Measurements from ENCODE around the gene SAP25. TPM values are rescaled to one million over a fixed set of nuclear protein-coding genes. Genes with fewer than 3 reads are reported as not detected.
"Not testable (repeated sequence)": the region's sequence is repeated elsewhere in the genome, so short reads cannot be mapped to it uniquely, and the experiment has no call there.

SAP25 gene
- total RNA-seq, 2 experiments from 2014 or later, result 34.6 to 36.1 TPM

- CTCF ChIA-PET, result interaction anchor here (0.5 to 1.9 kb wide), 5 partner anchors 9 to 240 kb away, joined by 3 to 10 read pairs (median 3); no protein-coding TSS in a partner anchor
- DNase-seq, result no peak
- H3K36me3 Mint-ChIP-seq (ENCODE audit: low read depth), result peaks cover 12% of the 10 kb centered on the region
- peaks cover 48% of the 10 kb centered on the region for H3K4me1 Mint-ChIP-seq
- no peaks in the 10 kb centered on the region for H3K27me3 Mint-ChIP-seq
- peak overlapping the region; percentile 62 for H3K27ac Mint-ChIP-seq
- no peaks in the 10 kb centered on the region for H3K9me3 Mint-ChIP-seq
- no peak overlapping the region for H3K4me3 Mint-ChIP-seq
- POLR2A ChIA-PET, result no interaction called here
Measured at GRCh38 chr7:100570954-100571828, 2.5 kb downstream of the SAP25 start.

GRCh38 chr7:100568896-100569844, 4.5 kb downstream of the SAP25 start:
- POLR2A ChIA-PET, result no interaction called here
- no peaks in the 10 kb centered on the region for H3K9me3 Mint-ChIP-seq

DNA sequence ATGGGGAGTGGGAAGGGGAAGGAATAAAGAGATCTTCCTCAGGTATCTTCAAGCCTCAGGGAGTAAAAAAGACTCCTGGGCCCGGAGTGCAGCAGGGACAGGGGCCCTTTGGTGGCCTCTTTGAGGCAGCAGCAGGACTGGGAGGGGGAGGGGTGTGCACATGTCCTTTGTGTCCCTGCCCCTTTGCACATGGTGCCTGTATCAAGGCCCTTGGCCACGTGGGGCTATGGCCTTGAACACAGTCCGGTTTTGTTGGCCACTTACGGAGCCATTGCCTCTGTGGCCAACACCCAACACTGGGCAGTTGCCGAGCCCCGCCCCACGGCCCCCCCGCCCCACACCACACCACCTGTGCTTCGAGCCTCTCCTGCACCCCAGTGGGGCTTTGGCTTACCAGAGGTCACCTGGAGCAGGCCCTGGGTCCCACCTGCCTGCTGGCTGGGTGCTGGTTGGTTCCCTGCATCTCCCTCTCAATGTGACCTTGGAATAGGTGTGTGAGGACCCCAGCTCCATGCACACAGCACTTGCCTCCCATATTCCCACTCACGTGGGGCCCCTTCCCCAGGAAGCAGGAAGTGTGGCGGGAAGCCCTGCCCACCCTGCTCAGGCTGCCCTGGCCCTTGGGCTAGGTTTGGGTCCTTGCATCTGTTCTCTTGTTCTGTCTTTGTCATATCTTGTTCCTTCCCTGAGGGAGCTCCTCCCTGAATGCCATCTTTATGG, 5.4 kb downstream of the SAP25 start:
- Mint-ChIP-seq H3K9me3 (no peaks in the 10 kb centered on the region), H3K36me3 (ENCODE audit: low read depth) (peaks cover 12% of the 10 kb centered on the region), H3K27me3 (no peaks in the 10 kb centered on the region), H3K4me1 (peaks cover 55% of the 10 kb centered on the region), H3K4me3 (no peak overlapping the region), H3K27ac (peak overlapping the region; percentile 9)
- DNase-seq, result no peak
- ChIA-PET CTCF (interaction anchor here (1.1 to 2.8 kb wide), 6 partner anchors 9 to 91 kb away, joined by 3 to 13 read pairs (median 6); partner anchors contain the start of gene AGFG2), POLR2A (no interaction called here)

More at GRCh38 chr7:100568896-100569844, 4.5 kb downstream of the SAP25 start:
- H3K27ac Mint-ChIP-seq, result peak overlapping the region; percentile 9
- CTCF ChIA-PET, result interaction anchor here (1.1 to 2.1 kb wide), 5 partner anchors 10 to 92 kb away, joined by 3 to 13 read pairs (median 5); partner anchors contain the start of gene AGFG2
- peak; percentile 39 for DNase-seq
- H3K27me3 Mint-ChIP-seq, result no peaks in the 10 kb centered on the region
- H3K4me3 Mint-ChIP-seq, result no peak overlapping the region
- peaks cover 8% of the 10 kb centered on the region for H3K36me3 Mint-ChIP-seq (ENCODE audit: low read depth)
- H3K4me1 Mint-ChIP-seq, result peaks cover 49% of the 10 kb centered on the region

DNA sequence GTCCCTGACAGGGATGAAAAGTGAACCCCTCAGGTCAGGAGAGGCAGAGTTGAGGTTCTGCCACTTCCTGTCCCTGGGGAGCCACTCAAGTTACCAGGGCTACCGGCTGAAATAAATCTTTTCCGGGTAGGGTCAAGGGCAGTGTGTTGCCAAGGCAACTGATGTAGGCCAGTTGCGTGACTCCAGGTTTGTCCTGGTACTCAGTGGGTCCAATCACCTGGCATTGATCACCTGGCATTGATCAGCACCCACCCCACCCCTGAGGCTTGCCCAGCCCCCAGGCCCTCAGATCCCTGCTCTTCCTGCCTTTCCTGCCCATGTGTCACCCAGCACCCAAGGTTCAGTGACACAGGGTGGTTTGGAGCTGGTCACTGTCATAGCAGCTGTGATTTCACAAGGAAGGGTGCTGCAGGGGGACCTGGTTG, 5.9 kb downstream of the SAP25 start:
- no peak for DNase-seq
- Mint-ChIP-seq H3K27ac (peak overlapping the region; percentile 19), H3K9me3 (no peaks in the 10 kb centered on the region), H3K36me3 (ENCODE audit: low read depth) (peaks cover 13% of the 10 kb centered on the region), H3K27me3 (no peaks in the 10 kb centered on the region), H3K4me1 (peaks cover 55% of the 10 kb centered on the region), H3K4me3 (no peak overlapping the region)
- ChIA-PET CTCF (interaction anchor here (2.1 to 2.8 kb wide), 2 partner anchors 8 to 16 kb away, joined by 7 to 13 read pairs; no protein-coding TSS in a partner anchor), POLR2A (interaction anchor here (0.6 kb wide), 1 partner anchor 563 kb away, joined by 3 read pairs; no protein-coding TSS in a partner anchor)

GRCh38 chr7:100567031-100567730, 6.5 kb downstream of the SAP25 start:
- Mint-ChIP-seq H3K27me3 (no peaks in the 10 kb centered on the region), H3K4me3 (no peak overlapping the region), H3K36me3 (ENCODE audit: low read depth) (peaks cover 15% of the 10 kb centered on the region), H3K9me3 (no peaks in the 10 kb centered on the region), H3K4me1 (peaks cover 53% of the 10 kb centered on the region), H3K27ac (peak overlapping the region; percentile 19)
- ChIA-PET POLR2A (interaction anchor here (0.6 kb wide), 1 partner anchor 562 kb away, joined by 3 read pairs; no protein-coding TSS in a partner anchor), CTCF (interaction anchor here (1.1 to 2.8 kb wide), 4 partner anchors 10 to 82 kb away, joined by 3 to 7 read pairs (median 4); partner anchors contain the start of genes FBXO24 and LRCH4)
- no peak for DNase-seq

DNA sequence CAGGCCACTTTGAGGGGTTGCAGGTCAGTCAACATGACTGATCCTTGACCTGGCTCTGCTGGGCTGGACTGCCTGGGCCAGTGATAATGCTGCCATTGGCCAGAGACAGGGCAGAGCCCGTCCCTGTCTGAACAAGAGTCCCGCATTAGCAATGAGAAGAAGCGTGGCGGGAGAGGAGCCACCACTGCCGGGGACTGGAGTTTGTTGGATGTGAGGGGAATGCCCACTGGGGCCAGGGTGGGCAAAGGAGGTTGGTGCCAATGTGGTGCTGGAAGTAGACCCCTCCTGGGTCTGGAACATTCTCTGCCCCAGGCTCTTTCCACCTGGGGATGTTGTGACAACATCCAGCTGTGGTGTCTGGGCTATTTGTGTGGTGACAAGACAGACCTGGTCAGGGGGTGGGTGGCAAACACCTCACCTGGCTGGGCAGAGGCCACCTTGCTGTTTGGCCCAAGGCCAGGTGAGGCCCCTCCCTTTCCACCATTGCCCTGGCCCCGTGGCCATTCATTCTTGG, 7.6 kb downstream of the SAP25 start:
- Mint-ChIP-seq H3K4me1 (peaks cover 44% of the 10 kb centered on the region), H3K27me3 (no peaks in the 10 kb centered on the region), H3K27ac (no peak overlapping the region), H3K4me3 (no peak overlapping the region), H3K9me3 (no peaks in the 10 kb centered on the region), H3K36me3 (ENCODE audit: low read depth) (peaks cover 9% of the 10 kb centered on the region)
- CTCF ChIA-PET, result interaction anchor here (0.6 to 2.8 kb wide), 9 partner anchors 11 to 111 kb away, joined by 3 to 17 read pairs (median 3); no protein-coding TSS in a partner anchor
- DNase-seq, result no peak
- POLR2A ChIA-PET, result no interaction called here

- peaks cover 36% of the 10 kb centered on the region for H3K4me1 Mint-ChIP-seq
- no peaks in the 10 kb centered on the region for H3K9me3 Mint-ChIP-seq
- ChIA-PET POLR2A (no interaction called here), CTCF (interaction anchor here (0.7 to 2.9 kb wide), 12 partner anchors 12 to 109 kb away, joined by 3 to 17 read pairs (median 5); partner anchors contain the start of gene FBXO24)
- peaks cover 9% of the 10 kb centered on the region for H3K36me3 Mint-ChIP-seq (ENCODE audit: low read depth)
- no peak overlapping the region for H3K27ac Mint-ChIP-seq
- no peaks in the 10 kb centered on the region for H3K27me3 Mint-ChIP-seq
- no peak overlapping the region for H3K4me3 Mint-ChIP-seq
- no peak for DNase-seq
Measured at GRCh38 chr7:100565133-100565571, 8.5 kb downstream of the SAP25 start.

- H3K27me3 Mint-ChIP-seq, H3K9me3 Mint-ChIP-seq, H3K27ac Mint-ChIP-seq, POLR2A ChIA-PET, H3K4me3 Mint-ChIP-seq, DNase-seq: not testable (repeated sequence)
- Mint-ChIP-seq H3K36me3 (ENCODE audit: low read depth) (peaks cover 10% of the 10 kb centered on the region), H3K4me1 (peaks cover 36% of the 10 kb centered on the region)
- CTCF ChIA-PET, result interaction anchor here (0.6 to 2.9 kb wide), 20 partner anchors 9 to 329 kb away, joined by 3 to 17 read pairs (median 4); partner anchors contain the start of gene FBXO24
Measured at GRCh38 chr7:100564405-100564804, 9.3 kb downstream of the SAP25 start.

DNA sequence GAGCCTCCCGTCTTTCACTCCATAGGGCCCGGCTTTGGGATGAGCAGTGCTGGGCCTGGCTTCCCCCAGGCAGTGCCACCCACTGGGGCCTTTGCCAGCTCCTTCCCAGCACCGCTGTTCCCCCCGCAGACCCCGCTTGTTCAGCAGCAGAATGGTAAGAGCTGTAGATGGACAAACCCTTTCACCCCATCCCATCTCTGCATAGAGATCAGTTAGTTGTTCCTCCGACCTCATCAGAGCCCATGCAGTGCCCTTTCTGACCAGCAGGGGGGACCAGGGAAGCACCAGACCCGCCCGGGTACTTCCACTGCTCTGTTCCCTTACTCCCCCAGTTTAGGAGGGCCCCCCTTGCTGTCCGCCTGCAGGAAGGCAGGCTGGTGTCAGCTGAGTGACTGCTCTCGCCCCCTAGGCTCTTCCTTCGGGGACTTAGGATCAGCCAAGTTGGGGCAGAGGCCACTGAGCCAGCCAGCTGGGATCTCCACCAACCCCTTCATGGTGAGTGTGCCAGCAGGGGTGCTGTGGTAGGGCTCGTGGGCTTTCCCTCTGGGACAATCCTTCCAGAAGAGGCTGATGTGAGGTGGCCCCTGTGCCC, 9.8 kb downstream of the SAP25 start:
- Mint-ChIP-seq H3K27me3 (no peaks in the 10 kb centered on the region), H3K36me3 (ENCODE audit: low read depth) (peaks cover 14% of the 10 kb centered on the region), H3K4me1 (peaks cover 34% of the 10 kb centered on the region), H3K27ac (peak overlapping the region; percentile 3), H3K4me3 (no peak overlapping the region), H3K9me3 (no peaks in the 10 kb centered on the region)
- ChIA-PET CTCF (interaction anchor here (0.6 to 2.9 kb wide), 20 partner anchors 8 to 329 kb away, joined by 3 to 17 read pairs (median 4); partner anchors contain the start of gene FBXO24), POLR2A (no interaction called here)
- DNase-seq, result peak; percentile 88

DNA sequence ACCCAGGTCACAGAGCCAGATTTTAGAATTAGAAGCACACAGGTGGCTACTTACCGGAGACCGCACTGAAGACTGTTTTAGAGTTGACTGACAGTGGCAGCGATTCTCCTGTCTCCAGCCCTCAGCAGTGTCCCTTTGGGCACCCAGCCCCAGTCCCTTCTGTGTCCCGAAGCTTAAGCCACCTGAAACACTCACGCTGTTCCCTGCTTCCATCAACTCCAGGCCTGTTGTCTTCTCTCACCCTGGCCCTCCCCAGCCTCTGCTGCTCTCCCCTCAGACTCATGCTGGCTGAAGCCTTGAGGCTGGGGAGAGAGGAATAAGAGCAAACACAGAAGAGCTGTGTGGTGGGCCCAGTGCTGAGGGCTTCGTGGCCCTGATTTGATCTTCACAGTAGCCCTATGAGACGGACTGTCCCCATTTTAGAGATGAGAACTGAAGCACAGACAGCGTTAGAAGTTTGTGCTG, 10.6 kb downstream of the SAP25 start:
- ChIA-PET CTCF (interaction anchor here (0.7 to 4.8 kb wide), 16 partner anchors 8 to 142 kb away, joined by 3 to 49 read pairs (median 4); partner anchors contain the start of gene FBXO24), POLR2A (no interaction called here)
- no peak overlapping the region for H3K27ac Mint-ChIP-seq
- H3K4me1 Mint-ChIP-seq, result peaks cover 27% of the 10 kb centered on the region
- H3K27me3 Mint-ChIP-seq, result no peaks in the 10 kb centered on the region
- no peak for DNase-seq
- no peak overlapping the region for H3K4me3 Mint-ChIP-seq
- no peaks in the 10 kb centered on the region for H3K9me3 Mint-ChIP-seq
- H3K36me3 Mint-ChIP-seq (ENCODE audit: low read depth), result peaks cover 14% of the 10 kb centered on the region

Data from activated CD4-positive, alpha-beta T cell treated with anti-CD3 and anti-CD28 coated beads, Interleukin-2, amount 10 ng/mL, durations not matched to agents 7 days and 5 days (primary cell).